Cortex of kidney (tissue), 1 donor: ENCODE data around the gene ATG5.

Experiments
- DNase-seq: peaks from one replicate; lab custom pipeline; 2025; lab: John Stamatoyannopoulos, UW

ATG5 gene

DNA sequence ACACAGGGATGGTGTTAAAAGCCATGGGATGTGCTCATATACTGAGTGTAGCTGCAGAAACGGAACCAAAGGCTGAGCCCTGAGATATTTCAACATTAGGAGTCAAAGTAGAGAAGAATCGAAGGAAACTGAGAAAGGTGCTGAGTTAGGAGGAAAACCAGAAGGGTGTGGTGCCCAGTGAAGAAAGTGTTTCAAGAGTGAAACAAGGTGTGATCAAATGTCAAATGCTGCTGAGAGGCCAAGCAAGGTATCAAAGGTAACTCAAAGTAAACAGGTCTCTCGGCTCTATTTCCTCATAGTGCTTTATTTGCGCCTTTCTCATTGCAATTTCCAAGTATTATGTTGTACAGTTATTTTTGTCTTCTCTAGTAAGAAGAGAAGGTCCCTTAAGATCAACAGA lies 145.4 kb downstream of the ATG5 start:
- no peak for DNase-seq

DNA sequence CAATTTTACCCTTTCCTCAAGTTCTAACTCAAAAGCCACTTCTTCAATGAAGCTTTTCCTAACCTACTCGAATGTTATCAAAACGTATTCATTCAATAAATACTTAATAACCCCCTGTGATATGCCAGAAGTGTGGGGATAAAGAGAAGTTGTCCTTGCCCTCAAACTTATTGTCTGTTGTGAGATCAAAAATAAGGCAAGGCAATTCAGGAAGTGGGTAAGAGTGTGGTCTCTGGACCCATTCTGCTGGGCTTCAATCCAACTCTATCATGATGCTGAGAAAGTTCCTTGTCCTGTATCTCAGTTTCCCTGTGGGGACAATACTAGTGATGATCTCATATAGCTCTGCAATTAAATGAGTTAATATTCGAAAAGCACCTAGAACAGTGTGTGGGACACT lies 146.7 kb downstream of the ATG5 start:
- DNase-seq, result no peak

DNA sequence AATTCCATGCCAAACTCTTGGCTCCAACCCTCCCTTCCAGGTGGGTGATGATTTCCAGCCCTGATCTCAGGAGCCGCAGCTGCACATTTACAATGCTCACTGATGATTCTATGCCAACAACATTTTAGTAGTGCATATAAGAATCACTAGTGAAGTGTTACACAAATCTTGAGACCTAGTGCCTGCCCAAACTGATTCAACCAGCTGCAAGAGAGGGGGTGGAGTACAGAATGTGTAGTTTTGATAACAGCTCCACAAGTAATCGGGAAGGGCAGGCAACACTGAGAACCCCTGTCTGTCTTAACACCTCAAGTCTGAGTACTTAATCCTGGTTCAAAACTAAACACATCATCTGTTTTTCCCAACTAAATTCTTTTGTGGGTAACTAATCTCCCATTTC lies 147.8 kb downstream of the ATG5 start:
- DNase-seq, result no peak

DNA sequence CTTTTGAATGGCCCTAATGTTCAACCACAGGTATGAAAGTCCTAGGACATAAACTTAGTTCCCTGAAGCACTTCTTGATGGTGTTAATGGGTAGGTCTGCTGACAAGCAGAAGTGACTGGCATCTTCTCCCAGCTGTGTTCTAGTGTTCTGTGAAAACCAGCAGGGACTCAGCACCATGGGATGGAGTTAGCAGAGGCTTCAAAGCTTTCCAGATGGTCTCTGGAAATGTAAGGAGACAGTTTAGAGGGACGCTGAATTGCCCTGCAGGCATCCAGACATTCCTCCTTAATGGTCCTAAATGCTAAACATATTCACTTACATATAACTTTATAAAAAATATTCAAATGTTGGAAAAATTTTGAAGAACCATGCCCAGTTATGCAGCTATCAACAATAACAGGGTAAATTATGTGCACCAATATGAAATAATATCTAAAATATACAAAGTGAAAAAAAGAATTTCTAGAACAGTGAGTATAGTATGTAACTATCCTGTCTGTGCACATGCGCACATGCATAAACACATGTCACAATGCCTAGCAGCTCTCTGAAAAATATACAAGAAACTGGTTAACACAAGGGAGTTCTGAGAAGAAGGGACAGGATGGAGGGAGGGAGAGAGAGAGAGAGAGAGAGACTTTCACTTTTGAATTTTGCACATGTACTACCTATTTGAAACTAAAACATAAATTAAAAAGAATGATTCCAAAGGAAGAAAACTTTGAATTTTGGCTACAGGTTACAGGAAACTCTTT lies 152.3 kb downstream of the ATG5 start:
- no peak for DNase-seq

DNA sequence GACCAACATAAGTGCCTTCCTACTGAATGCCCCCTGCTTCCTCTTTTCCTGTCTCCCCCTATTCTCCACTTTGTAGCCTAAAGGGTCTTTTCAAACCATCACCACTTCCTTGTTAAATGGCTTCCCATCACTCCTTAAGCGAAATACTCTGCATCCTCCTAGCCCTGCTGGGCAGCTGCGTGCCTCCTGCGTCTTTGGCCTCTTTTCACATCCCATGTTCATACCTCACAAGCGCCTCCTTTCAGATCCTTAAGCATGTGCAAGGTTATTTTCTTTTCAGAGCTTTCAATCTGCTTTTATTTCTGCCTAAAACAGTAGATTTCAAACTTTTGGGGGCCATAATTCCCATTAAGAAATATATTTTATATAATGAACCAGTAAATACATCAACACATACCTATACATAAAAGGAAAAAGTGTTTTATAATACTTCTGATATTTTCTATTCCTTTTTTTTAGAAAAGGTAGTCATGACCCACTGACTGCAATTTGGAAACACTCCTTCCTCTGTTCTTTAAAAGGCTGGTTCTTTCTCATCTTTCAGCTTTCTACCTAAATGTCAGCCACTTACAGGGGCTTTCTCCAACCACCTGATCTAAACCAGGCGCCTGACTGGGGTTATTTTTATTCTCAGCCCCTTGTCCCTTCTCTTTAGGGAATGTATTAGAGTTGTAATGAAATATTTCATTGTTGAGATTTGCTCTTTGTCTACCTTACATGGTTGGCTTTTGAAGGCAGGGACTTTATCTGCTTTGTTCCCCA lies 155.3 kb downstream of the ATG5 start:
- DNase-seq, result no peak

DNA sequence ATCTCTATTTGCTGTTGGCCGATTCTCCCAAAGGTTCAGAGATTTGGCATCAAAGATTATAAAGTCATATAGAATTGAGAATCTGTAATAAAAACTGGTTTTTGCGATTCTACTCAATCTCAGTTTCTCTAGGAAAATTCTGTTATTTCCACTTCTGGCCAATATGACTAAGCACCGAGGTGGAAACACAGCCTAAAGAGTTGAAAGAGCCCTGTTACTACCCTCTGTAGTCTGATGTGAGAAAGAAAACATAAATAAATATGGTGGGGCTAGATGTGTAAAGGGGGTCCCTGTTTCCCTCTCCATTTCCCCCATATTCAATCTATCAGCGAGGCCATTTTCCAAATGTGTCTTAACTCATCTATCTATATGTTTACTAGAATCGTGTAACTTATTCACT lies 156.0 kb downstream of the ATG5 start:
- DNase-seq, result no peak

DNA sequence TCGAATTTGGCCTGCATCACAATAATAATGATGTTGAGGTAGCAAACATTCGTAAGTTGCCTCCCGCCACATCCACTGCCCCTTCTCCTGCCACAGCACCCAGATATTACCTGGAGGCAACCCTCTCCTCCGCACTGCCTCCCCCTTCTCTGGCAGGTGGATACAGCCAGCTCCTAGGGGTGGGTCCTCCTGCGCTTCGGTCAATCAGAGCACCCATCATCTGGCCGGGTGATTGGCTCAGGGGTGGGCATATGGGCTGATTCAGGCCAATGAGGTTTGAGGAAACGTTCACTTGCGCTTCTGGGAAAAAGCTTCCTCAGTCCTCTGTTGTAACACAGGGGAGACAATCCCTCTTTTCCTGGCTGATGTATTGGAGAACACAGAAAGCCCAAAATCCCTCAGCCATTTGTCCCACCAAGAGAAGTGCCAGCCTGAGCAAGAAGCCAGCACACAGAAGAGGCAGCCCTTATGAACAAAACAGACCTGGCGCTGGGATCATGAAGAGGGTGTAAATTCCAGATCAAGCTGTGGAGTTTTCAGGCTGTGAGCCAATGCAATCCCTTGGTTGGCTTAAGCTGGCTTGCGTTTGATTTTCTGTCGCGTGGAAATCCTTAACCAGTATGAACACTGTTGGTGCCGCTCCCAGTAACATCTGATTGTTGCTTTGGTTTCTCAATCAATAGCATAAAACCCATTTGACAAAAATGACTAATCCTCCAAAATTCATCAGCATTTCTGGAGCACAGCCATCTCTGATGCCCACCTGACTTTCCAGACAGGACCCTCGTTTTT lies 157.3 kb downstream of the ATG5 start:
- DNase-seq, result no peak

DNA sequence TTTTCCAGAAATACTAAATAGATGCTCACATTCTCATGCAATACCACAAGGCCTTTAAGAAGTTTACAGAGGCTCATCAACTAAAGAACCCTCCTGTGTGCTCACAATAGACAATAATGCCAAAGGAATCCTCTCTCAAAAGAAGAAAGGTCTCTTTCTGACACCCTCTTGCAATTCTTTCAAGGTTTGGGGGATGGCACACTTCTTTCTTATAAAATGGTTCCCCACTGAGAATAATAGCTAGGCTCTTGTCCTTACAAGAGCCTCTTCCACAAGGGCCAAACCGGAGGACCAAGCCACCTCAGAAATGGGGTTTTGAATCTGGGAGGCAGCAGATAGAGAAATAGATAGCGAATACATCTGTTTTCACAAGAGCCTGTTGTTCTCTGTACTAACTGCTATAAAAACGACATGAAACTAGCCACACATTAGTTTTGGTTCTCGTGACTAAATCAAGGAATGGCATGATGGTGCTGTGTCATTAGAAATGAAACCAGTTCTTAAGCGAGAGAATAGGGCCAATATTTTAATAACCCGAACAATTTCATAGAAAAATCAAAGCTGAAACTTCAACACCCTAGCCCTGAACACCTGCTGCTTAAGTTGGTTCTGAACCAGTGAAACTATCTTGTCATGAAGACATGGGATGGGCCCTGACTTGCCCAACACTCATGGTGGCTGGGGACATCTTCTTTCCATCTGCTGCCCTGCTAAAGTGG lies 158.3 kb downstream of the ATG5 start:
- DNase-seq, result no peak

DNA sequence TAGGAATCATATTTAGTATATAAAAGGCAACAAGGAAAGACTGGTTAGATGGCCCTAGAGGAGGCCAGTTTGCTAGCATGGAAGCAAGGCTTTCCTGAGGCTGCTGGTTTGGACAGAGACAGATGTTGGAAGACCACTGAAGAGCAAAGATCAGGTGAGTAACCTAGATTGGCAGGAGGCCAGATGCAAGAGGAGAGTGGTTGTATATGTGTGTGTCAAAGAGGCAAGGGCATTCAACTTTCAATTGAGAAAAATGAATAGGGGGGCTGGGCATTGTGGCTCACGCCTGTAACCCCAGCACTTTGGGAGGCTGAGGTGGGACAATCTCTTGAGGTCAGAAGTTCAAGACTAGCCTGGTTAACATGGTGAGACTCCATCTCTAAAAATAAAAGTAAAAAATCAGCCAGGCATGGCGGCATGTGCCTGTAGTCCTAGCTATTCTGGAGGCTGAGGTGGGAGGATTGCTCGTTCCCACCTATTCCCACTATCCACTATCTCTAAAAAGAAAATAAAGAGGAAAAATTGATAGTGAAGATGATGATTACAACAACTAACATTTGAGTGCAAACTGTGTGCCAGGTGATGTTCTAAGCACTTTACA lies 159.6 kb downstream of the ATG5 start:
- DNase-seq, result no peak

DNA sequence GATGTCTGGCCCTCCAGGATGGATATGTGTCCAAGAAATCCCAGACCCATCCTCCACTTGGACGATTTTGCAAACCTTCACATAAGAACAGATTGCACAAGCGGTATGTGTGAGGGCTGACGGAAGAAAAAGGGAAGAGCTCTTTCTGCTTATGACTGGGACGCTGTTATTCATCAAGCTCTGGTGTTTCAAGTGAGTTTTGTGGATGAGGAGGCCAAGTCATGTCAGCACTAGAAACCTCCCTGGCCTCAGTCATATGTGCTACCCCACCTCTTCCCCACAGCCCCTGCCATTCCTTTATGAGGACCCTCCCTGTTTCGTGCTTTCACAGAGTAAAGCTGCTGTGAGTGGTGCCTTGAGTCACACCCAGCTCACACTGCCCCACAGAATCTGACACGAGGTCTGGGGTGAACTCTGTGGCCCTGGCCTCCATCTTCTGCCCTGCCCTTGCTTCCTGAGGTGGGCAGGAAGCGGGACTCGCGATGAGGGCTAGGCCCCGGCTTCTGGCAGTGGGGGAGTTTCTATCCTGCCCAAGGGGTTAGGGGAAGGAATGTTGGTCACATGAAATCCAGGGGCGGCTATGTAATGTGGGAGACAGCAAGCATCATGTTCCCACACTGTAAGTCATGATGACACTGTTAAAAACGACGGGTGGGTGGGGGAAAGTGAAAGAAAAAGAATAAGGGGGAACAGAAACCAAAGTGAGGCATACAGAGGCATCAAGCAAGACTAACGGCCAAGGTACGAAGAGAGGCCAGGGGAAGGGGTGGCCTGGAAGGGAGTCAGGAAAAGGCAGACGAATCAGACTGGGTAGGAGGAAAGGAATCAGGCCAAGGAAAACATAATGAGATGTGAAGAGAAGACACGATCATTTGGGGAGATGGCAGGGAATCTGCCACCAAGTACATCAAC lies 161.3 kb downstream of the ATG5 start:
- DNase-seq, result no peak

DNA sequence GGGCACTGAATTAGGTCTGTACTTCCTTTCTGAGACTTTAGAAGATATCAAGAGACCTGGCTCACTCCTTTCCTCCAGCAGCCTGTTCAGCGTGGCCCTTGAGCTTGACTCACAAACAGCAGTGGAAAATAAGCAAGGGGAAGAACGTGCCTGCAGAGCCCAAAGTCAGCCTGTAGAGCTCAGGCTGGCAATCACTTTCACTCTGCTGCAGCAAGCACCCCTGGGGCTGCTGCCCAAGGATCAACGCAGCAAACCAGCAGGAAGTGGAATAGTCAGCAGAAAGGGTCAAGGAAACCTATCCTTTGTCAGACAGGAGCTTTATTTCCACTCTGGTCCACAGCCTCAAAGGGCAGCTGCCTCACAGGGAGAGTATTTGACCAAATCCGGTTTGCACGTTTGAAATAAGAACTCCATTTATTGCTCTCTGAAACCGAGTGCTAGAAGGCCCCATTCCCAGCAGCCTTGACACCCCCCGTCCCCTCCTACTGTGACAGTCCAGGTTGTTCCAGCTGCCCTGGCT lies 162.1 kb downstream of the ATG5 start:
- no peak for DNase-seq

DNA sequence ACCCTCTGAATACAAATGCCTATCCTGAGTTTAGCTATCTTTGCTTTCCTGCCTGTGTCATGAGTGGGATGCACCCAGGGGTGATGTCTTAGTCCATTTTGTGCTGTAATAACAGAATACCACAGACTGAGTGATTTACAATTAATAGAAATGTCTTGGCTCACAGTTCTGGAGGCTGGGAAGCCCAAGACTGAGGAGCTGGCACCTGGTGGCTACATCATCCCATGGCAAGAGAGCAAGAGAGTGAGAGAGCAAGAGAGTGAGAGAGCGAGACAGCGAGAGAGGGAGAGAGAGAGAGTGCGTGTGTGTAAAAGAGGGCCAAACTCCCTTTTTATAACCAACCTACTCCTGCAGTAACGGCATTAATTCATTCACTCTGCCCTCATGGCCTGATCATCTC lies 162.6 kb downstream of the ATG5 start:
- DNase-seq, result no peak

DNA sequence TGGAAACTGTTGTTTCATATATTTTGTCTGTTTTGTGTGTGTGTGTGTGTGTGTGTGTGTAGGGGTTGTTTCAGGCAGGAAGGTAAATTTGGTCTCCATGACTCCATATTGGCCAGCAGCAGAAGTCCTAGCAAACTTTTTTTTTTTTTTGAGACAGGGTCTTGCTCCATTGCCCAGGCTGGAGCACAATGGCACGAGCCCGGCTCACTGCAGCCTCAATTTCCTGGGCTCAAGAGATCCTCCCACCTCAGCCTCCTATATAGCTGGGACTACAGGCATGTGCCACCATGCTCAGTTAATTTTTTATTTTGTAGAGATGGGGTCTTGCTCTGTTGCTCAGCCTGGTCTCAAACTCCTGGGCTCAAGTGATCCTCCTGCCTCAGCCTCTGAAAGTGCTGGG lies 163.7 kb downstream of the ATG5 start:
- DNase-seq, result no peak

DNA sequence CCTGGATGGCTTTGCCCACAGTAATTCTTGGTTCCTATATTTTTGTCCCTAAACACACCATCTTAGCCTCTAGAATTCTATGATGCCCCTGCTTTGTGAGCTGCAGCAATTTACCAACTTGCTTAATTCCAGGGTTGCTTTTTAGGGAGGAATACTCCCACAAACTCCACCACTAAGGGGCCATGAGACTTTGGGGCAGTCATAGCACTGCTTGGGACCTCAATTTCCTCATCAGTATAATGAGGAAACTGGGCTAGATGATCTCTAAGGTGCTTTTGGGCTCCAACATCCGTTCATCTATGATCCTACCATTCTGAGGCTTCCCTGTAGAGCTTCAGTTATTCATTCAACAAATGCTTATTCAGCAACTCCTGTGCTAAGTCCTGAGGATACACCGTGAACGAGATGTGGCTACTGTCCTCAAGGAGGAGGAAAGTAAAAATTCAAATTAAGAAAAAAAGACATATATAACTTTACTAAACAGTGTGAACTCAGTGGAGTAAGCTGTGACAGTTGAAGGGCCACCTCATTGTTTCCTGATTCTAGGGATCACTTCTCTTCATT lies 164.2 kb downstream of the ATG5 start:
- no peak for DNase-seq

DNA sequence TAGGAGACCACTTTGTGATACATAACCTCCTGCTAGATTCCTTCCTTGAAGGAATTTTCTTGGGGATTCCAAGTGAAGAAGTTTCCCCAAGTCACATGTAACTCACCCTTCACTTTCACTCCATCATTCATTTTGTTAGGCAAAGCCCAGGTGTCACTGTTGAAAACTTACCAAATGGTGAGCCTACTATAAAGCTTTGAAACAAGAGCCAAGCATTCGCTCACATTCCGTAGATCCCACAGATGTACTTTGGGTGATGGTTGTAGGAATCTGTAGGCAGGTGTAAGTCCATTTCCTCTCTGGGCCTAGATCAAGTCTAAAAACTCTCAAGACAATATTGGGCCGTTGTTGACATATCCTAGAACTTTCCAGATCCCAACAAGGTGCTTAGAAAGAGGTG lies 165.4 kb downstream of the ATG5 start:
- DNase-seq, result no peak

DNA sequence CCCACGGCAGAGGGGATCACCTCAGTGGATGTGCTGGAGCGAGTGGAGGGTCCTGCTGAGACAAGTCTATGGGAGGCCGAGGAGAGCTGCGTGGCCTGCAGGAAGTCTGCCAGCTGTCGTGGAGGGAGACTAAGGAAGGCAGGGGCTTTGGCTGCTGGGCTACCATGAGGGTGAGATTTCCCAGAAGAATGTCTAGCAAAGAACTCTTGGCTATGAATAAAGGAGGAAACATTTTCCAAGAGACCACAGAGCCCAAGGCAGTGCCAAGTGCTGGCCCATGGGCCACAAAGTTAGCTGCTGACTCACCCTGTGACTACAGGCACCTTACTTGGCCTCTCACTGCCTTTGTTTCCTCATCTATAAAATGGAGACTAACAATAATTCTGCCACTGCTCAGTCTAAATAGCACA lies 166.0 kb downstream of the ATG5 start:
- no peak for DNase-seq

DNA sequence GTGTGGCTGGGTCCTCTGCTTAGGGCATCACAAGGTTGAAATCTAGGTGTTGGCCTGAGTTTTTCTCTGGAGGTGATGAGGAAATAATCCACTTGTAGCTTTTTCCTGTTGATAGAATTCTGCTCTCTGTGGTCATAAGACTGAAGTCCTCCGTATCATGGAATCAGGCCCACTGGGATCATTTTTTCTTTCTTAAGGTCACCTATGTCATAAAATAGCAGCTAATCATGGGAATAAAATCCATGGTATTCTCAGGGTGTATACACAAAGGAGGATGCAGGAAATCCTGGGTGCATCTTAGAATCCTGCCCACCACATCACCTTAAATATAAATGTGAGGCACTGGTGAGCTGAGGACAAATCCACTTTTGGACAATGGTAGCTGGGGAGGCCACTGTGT lies 166.7 kb downstream of the ATG5 start:
- DNase-seq, result no peak

DNA sequence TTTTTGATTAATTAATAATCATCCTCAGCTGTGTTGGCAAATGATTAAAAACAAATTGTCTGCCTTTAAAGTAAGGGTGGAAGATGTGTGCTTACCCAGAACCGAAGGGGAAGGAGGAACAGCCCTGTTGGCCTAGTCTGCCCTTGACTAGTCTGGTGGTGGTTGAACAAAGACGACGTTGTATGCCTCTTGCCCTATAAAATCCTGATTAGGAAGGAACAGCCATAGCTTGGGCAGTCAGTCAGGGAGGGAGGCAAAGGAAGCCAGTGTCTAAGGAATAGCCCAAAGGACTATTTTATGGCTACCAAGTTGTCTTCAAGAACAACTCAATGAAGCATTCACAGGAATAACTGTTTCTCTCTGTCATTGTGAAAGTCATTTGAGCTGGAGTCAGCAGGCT lies 168.7 kb downstream of the ATG5 start:
- no peak for DNase-seq

DNA sequence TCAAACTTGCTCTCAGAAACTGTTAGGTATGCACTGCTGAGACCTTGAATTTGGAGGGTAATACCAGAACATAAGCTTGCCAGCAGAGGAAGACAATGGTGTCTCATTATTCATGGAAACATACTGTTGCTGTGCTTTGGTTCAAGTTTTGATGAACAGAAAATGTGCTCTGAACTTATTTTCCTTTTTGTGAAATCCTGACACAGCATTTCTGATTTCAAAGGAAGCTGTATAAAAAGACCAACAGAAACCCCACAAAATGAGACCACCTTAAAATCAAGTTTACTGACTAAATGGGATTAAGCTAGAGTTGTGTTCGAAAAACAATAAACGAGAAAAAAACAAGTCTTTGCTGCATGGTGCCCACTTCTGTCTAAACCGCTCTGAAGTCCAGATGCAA lies 169.1 kb downstream of the ATG5 start:
- DNase-seq, result no peak

DNA sequence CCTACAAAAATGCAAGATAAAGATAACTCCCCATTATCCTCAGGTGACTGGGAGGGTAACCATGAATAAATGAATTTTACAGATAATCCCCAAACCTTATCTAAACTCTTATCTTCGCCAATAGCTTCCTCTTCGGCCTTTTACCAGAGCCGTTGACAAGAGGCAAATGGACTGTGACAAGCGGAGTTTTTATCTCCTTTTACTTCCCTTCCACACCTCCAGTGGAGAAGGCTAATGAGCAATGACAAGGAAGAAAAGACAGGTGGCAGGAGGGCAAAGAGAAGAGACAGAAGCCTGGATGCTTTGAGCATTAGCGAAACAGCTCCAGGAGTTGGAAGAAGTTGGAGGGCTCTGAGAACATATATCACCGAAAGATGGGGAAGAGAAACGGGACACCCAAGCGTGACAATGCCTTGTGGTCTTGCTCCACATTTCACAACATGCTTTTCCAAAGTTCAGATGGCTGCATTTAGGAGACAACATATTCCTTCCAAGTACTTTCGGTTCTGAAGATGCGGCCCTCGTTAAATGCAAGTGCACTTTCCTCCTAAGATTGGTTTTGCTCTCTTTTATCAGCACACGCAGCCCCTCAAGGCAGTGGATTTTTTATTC lies 170.2 kb downstream of the ATG5 start:
- no peak for DNase-seq
